GM08714 (cell line): ENCODE results near the gene PLK2.
A peak's percentile ranks its signal among the peaks of the same experiment; 100 is the strongest.

Experiments used
- H3K4me3 ChIP-seq: fragments of 200-500 bp; sonication (Bioruptor generic); 2 replicates; pipeline ENCODE4 v1.5.1; 2014; ENCODE audit warnings: mild to moderate bottlenecking, low read length, inconsistent platforms
- ZNF274 ChIP-seq: IDR thresholded peaks from 2 replicates; pipeline ENCODE4 v1.6.1; 2012; ENCODE audit warnings: mild to moderate bottlenecking, low read depth, low read length

The PLK2 gene

DNA sequence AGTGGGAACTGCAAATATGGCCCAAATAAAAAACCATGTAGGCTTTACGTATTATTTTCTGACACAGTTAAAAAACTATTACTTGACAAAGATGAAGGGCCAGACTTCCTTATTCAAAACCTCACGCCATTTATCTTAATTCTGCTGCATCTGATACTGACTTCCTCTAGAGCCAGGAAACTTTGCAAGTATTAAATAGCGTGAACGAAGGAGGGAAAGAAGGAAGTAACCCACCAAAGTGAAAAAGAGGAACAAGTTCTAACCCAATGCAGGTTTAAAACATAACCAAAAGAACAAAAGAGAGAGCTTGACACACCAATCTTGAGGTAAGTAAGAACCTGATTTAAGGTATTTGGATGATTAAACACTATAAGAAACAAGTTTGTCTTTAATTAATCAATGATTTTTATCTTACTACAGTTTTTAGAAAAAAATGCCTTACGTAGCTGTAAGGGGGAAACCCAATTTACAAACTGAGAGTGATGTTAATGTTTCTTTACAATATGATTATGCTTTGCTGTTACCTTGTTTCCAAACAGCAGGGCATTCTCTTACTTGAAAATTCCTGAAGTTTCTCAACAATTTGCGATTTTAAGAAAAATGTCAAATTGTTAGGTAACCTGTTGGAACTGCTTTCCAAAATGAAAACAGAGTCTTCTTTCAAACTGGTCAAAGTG is 31.5 kb upstream of the PLK2 start, which contains the start of gene GAPT:
TSS of gene GAPT (plus strand) at position 220 of the 677 bp plus-strand sequence. CDS start 3,102 bp downstream, outside the sequence.
- H3K4me3 ChIP-seq: no peak within 1 kb of the TSS
- TF ChIP-seq ZNF274: no peak

DNA sequence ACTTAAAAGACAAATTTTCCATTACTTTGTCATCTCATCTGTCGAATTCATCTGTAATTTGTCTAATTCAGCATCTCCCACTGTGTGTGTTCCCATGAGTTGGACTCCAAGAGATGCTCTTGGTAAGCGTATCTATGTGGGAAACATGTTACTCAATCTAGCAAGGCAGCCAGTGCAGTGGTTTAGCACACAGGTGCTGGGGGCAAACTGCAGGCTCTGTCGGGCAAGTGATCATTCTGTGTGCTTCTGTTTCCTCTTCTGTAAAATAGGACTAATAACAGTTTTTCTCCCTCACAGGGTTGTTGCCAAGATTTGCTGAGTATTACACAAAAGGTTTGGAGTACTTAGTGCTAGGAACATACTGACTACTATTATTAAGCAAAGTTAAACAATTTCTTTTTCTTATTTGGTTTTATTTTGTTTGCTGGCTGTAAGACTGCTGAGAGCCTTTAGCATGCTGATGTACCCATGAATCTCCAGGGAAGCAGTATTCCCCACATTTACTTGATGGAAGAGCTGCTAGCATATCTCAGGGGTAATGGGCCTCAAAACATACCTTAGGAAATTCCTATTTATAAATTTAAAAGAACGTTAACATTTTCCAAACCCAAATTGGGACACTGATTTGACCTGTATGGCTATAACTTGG is 30.6 kb upstream of the PLK2 start:
- H3K4me3 ChIP-seq: no peak overlapping the region
- no peak for TF ChIP-seq ZNF274

DNA sequence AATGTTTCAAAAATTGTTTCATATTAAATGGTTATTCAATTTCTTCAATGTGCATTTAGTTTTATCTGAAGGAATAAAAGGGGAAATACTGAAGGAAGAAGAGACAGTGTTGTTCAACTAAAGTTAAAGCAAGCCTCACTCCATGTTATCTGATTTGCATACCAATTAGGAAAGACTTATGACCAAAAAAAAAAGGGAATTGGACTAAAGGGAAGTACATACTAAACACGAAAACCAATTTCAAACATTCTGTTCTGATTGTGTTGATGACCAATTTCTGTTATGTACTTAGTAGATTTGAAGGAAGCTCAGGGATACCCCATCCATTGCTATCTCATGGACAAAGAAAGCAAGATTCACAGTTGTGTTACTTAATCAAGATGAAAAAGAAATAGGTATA is 26.4 kb upstream of the PLK2 start:
- no peak for TF ChIP-seq ZNF274
- H3K4me3 ChIP-seq: no peak overlapping the region

DNA sequence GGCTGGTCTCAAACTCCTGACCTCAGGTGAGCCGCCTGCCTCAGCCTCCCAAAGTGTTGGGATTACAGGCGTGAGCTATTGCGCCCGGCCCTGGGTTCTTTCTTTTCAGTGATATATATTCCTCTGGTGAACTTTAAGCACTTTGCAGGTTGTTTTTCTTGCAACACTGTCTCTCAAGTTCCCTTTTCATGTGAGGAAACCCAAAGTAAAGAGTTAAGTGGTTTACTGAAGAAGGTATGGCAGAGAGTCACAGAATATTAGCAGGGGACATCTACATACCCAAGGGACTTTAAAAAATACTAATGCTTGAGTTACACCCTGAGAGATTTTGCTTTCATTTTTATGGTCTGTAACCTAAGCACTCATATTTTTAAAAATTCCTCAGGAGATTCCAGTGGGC is 24.6 kb upstream of the PLK2 start:
- TF ChIP-seq ZNF274: no peak
- no peak overlapping the region for H3K4me3 ChIP-seq

DNA sequence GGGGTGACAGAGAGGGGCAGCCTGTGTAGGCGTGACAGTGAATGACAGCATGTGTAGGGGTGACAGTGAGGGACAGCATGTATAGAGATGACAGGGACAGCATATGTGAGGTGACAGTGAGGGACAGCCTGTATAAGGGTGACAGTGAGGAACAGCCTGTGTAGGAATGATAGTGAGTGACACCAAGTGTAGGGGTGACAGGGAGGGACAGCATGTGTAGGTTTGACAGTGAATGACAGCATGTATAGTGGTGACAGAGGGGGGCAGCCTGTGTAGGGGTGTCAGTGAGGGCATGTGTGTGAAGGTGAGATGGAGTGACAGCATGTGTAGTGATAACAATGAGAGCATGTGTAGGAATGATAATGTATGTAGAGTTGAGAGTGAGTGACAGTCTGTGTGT is 22.6 kb upstream of the PLK2 start:
- no peak overlapping the region for H3K4me3 ChIP-seq
- no peak for TF ChIP-seq ZNF274

DNA sequence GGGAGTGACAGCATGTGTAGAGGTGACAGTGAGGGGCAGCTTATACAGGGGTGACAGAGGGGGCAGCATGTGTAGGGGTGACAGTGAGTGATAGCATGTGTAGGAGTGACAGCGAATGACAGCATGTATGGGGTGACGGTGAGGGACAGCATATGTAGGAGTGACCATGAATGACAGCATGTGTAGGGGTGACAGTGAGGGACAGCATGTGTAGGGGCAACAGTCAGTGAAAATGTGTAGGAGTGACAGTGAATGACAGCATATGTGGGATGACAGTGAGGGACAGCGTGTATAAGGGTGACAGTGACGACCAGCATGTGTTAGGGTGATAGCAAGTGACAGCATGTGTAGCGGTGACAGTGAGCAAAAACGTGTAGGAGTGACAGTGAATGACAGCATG is 21.9 kb upstream of the PLK2 start:
- H3K4me3 ChIP-seq: no peak overlapping the region
- no peak for TF ChIP-seq ZNF274

DNA sequence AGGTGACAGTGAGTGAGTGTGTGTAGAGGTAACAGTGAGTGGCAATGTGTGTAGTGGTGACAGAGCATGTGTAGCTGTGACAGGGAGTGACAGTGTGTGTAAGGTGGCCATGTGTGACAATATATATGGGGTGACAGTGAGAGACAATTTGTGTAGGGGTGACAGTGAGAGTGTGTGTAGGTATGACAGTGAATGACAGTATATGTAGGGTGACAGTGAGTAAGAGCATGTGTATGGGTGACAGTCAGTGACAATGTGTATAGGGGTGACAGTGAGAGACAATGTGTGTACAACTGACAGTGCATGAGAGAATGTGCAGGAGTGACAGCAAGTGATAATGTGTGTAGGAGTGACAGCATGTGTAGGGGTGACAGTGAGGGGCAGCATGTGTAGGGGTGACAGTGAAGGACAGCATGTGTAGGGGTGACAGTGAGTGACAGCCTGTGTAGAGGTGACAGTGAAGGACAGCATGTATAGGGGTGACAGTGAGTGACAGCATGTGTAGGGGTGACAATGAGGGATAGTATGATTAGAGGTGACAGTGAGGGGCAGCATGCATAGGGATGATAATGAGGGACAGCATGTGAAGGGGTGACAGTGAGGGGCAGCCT is 21.3 kb upstream of the PLK2 start:
- no peak overlapping the region for H3K4me3 ChIP-seq
- no peak for TF ChIP-seq ZNF274

DNA sequence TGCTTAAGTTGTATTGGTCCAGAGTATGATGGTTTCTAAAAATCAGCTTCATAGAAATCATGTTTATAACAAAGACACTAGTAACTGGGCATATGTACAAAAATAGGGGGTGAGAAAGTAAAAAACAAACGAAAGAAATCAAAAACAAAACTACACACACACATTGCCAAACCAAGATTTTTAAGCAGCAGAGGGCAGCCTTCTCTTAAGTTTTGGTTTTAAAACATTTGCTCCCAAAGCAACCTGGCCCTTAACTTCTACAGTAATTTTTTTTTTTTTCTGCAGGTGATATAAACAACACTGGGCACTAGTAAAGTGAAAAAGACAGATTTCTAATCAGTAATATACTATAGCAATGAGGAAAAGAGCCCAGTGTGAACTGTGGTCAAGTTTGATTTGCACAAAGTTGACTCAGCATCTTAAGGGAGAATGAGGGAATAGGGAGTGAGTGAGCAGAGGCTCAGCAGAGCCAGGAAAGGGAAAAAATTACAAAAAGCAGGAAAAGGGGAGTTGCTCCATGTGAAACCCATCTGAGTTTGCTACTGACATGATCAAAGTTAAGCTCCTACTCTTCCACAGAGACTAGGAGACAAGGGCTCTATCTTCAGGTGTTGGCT is 18.0 kb upstream of the PLK2 start:
- H3K4me3 ChIP-seq: no peak overlapping the region

DNA sequence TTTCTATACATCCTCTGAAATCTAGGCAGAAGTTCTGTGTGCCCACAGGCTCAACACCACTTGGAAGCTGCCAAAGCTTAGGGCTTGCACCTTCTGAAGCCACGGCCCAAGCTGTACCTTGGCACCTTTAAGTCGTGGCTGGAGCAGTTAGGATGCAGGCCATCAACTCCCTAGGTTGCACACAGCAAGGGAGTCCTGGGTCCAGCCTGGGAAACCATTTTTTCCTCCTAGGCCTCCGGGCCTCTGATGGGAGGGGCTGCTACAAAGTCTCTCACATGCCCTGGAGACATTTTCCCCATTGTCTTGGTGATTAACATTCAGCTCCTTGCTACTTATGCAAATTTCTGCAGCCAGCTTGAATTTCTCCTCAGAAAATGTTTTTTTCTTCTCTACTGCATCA is 15.5 kb upstream of the PLK2 start:
- H3K4me3 ChIP-seq: no peak overlapping the region
- no peak for TF ChIP-seq ZNF274

More for the DNA sequence above, 18.0 kb upstream of the PLK2 start:
- TF ChIP-seq ZNF274: no peak

DNA sequence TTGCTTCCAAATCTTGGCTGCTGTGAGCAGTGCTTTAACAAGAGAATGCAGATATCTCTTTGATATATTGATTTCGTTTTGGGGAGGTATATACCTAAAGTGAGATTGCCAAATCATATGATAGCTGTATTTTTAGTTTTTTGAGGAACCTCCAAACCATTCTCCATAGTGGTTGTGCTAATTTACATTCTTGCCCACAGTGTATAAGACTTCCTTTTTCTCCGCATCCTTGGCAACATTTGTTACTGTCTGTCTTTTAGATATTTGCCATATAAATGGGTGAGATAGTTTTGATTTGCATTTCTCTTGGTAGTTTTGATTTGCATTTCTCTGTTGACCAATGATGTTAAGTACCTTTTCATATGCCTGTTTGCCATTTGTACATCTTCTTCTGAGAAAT is 10.0 kb upstream of the PLK2 start:
- TF ChIP-seq ZNF274: no peak
- no peak overlapping the region for H3K4me3 ChIP-seq

DNA sequence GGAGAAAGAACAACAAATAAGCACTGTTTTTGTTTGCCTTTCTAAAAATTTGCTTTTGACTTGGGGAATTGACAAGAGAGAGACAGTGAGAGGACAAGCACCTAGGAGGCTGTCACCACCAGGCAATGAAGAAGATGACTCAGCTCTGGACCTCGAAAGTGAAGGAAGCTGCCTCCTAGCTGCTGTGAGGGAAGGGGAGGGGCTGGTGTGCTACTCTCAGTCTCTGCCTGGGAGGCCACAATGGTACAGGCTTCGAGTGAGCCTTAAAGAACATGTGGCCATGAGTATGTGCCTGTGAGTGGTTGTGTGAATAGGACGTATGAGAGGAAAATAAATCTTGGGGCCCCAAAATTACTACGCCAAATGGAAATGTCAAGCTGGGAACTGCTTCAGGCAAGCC is 7.1 kb upstream of the PLK2 start:
- no peak for TF ChIP-seq ZNF274
- H3K4me3 ChIP-seq: no peak overlapping the region

DNA sequence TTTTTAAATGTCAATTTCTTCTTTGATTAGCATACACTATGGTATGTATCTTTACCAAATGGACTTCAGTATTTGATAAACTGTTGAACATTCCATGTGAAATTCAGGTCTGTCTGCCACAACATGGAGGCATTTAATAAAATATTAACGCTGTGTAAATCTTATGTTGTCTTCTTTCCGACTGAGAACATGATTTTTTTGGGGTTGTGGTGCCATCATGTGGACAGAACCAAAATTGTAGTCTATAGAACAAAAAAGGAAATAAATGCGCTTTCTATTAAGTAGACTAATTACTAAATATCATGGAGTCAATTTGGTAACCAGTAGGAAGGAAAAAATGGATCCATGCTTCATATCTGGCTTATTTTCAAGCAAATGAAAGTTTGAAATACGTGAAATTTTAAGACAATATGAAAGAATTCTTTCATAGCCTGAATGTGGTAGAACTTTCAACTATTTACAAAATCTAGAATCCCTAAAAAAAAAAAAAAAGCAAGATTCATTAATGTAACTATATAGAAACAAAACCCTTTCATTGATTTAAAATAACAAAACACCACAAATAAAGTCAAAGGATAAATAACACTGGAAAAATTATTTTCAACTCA is 2.8 kb upstream of the PLK2 start:
- TF ChIP-seq ZNF274: no peak
- H3K4me3 ChIP-seq: no peak overlapping the region

DNA sequence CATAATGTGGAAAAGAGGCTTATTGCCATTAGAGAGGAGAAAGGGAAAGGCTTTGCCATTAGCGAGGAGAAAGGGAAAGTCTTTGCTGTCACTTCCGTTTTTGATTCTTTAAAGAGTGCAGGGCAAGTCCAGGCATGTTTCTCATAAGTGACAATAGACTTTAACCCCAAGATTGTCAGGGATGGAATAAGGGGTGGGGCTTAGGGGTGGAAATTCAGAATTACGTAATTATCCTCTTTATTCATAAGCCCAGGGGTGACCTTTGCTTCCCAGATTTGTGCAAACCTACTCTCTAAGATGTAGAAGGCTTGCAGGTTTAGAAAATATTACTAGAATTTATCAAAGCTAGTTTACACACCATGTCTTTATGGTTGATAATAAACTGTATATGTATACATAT is 2.3 kb upstream of the PLK2 start:
- TF ChIP-seq ZNF274: no peak
- H3K4me3 ChIP-seq: no peak overlapping the region

DNA sequence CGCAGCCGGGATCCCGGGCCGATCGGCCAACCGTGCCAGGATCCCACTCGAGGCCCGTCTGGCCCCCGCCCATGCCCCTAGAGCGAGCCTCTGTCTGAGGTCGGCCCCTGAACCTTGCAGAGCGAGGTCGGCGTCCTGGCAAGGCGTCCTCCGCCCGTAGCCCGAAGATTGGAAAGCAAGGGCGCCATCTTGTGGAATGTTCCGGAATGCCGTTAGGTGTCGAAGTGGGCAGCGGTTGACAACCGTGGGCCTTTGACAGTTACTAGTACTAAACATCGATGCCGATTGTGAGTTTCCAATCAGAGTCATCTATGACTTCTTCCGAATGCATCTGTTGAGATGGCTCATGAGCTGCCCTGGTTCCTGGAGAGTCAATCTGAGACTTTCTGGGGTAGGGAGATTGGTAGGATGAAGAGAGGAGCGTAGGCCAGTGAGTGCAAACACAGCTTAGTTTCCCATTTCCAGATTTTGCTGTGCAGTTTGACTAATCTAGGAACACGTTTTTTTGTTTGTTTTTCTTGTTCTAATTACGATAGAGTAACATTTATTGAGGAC is 923 bp upstream of the PLK2 start:
- peak overlapping the region; percentile 73; the same call in 1 of the 2 replicates for H3K4me3 ChIP-seq
- TF ChIP-seq ZNF274: no peak
